Gastrocnemius medialis (tissue), 4 donors: ENCODE results near the gene PTPRE. TPM values are rescaled to one million over a fixed set of nuclear protein-coding genes. Genes with fewer than 3 reads are reported as not detected.
A peak's percentile ranks its signal among the peaks of the same experiment; 100 is the strongest.

Source experiments
- ATAC-seq, 2 donors: fragments of 150-250 bp; one replicate each; pipeline ENCODE4 v1.9.1; 2016
- DNase-seq, 2 donors: peaks; one replicate each; pipeline ENCODE4 v3.0.0-alpha.2; 2019
- H3K27ac ChIP-seq, 4 donors: fragments of 200-600 bp; sonication (generic); 1 replicate in 1 of 4; 2 replicates in 3 of 4; pipeline ENCODE4 v1.5.1; 2016 to 2018; ENCODE audit warnings: mild to moderate bottlenecking in 2 of 4, moderate library complexity in 1 of 4
- H3K27me3 ChIP-seq, 3 donors: fragments of 200-600 bp; sonication (generic) in 2 of 3; 1 replicate in 1 of 3; 2 replicates in 2 of 3; pipeline versions ENCODE4 v1.5.1 to v1.6.0; 2016 to 2019; ENCODE audit warnings: mild to moderate bottlenecking in 1 of 3, moderate library complexity in 1 of 3
- H3K36me3 ChIP-seq, 2 donors: fragments of 200-600 bp; sonication (generic) in 1 of 2; one replicate each; pipeline ENCODE4 v1.5.1; 2017 to 2018
- H3K4me1 ChIP-seq, 2 donors: fragments of 200-600 bp; sonication (generic) in 1 of 2; one replicate each; pipeline ENCODE4 v1.5.1; 2016 to 2017; ENCODE audit warnings: mild to moderate bottlenecking in 2 of 2
- H3K4me3 ChIP-seq, 4 donors: fragments of 200-600 bp; sonication (generic) in 3 of 4; 1 replicate in 1 of 4; 2 replicates in 3 of 4; pipeline ENCODE4 v1.5.1; 2016 to 2019; ENCODE audit warnings: mild to moderate bottlenecking in 2 of 4
- H3K9me3 ChIP-seq, 3 donors: fragments of 200-600 bp; sonication (generic) in 2 of 3; 1 replicate in 1 of 3; 2 replicates in 2 of 3; pipeline ENCODE4 v1.5.1; 2016 to 2019
- POLR2A ChIP-seq, 2 donors: fragments of 450-650 bp; IDR thresholded peaks; one replicate each; pipeline ENCODE4 v1.6.1; 2017; ENCODE audit warnings: antibody characterized with exemption in 2 of 2, mild to moderate bottlenecking in 2 of 2, moderate library complexity in 2 of 2
- in situ Hi-C, 4 donors: fragments of 200-750 bp; cut with MboI; loops; one replicate each; pipeline versions ENCODE4 v1.15.0 to v1.8.0; 2017; ENCODE audit warnings: low sequenced_read_pairs in 4 of 4
- intact Hi-C: fragments of 100-400 bp; cut with DNase I; formaldehyde crosslinking; loops from one replicate; pipeline ENCODE4 v1.15.1; 2023; ENCODE audit warnings: low total_unique reads
- total RNA-seq, 4 donors: library from RNA; depleted of rRNA; stranded (reverse); fragments of >200 nt; gene quantifications; one replicate each; pipeline versions ENCODE4 v1.1.0 to v1.2.3, GENCODE V29; 2016
- TF ChIP-seq, protein P1 (sequence below), 5 experiments: fragments of 450-650 bp in 3 of 5; fragments of 200-600 bp in 2 of 5; sonication (generic) in 2 of 5; IDR thresholded peaks in 4 of 5; conservative IDR thresholded peaks in 1 of 5; 1 replicate in 4 of 5; 2 replicates in 1 of 5; pipeline ENCODE4 v1.5.1; 2016 to 2019; ENCODE audit warnings: antibody characterized with exemption in 5 of 5, mild to moderate bottlenecking in 3 of 5, moderate library complexity in 3 of 5

Gene PTPRE
- total RNA-seq, 4 donors from 2014 or later = 0.97 to 2.2 (median 1.6) TPM

DNA sequence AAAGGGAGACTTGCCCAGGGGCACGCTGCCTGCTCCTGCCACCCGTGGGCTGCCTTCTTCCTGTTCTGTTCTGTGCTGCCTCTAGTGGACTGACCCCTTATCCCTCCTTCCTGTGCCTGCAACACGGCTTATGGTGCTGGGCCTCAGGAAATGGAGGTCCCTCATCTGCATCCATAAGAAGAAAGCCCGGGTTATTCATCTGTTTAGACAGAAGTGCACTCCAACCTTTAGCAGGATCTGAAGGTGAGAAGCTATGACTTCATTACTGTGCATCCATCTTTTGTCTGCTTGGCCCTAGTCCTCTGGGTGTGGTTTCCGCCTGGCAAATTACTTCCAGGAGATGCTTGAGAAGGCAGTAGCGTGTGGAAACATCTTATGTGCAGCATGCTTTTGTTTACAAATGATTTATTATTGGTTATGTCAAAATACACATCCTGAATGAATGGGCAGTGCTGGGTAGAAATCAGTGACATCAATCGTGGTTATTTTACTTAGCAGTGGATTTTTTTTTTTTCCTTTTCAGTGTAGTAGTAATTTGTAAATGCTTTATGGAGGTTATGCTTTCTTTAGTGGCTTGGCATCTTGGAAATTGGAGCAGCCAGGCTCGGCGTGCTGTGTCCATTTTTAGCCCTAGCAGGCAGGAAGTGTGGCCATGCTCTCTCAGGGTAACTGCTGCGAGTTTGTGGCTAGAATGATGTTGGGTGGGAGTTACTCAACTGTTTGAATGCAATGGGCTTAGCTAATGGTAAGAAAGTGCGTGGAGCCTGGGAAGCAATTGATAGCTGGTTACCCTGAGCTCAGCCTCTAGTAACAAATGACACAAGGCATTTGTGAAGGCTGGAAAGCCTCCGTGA is 12.7 kb downstream of the PTPRE start:
- peak; percentile 31 to 40 for ATAC-seq
- in situ Hi-C loops = no loop called here
- Histone ChIP-seq H3K9me3 (no peaks in the 10 kb centered on the region), H3K27ac (peak overlapping the region; percentile 53 to 65 (median 57)), H3K36me3 (no peaks in the 10 kb centered on the region), H3K4me1 (peaks cover 40 to 46% of the 10 kb centered on the region in 2 donors), H3K27me3 (no peaks in the 10 kb centered on the region), H3K4me3 (no peak overlapping the region)
- TF ChIP-seq POLR2A (IDR thresholded peaks at IDR 0.05) = no peak
- TF ChIP-seq, protein P1, sequence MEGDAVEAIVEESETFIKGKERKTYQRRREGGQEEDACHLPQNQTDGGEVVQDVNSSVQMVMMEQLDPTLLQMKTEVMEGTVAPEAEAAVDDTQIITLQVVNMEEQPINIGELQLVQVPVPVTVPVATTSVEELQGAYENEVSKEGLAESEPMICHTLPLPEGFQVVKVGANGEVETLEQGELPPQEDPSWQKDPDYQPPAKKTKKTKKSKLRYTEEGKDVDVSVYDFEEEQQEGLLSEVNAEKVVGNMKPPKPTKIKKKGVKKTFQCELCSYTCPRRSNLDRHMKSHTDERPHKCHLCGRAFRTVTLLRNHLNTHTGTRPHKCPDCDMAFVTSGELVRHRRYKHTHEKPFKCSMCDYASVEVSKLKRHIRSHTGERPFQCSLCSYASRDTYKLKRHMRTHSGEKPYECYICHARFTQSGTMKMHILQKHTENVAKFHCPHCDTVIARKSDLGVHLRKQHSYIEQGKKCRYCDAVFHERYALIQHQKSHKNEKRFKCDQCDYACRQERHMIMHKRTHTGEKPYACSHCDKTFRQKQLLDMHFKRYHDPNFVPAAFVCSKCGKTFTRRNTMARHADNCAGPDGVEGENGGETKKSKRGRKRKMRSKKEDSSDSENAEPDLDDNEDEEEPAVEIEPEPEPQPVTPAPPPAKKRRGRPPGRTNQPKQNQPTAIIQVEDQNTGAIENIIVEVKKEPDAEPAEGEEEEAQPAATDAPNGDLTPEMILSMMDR (IDR thresholded peaks at IDR 0.05 in 4 of 5, conservative IDR thresholded peaks at IDR 0.05 in 1 of 5) = peak in 1 of 5 experiments; percentile 11
- no peak for DNase-seq
- intact Hi-C loops = no loop called here

DNA sequence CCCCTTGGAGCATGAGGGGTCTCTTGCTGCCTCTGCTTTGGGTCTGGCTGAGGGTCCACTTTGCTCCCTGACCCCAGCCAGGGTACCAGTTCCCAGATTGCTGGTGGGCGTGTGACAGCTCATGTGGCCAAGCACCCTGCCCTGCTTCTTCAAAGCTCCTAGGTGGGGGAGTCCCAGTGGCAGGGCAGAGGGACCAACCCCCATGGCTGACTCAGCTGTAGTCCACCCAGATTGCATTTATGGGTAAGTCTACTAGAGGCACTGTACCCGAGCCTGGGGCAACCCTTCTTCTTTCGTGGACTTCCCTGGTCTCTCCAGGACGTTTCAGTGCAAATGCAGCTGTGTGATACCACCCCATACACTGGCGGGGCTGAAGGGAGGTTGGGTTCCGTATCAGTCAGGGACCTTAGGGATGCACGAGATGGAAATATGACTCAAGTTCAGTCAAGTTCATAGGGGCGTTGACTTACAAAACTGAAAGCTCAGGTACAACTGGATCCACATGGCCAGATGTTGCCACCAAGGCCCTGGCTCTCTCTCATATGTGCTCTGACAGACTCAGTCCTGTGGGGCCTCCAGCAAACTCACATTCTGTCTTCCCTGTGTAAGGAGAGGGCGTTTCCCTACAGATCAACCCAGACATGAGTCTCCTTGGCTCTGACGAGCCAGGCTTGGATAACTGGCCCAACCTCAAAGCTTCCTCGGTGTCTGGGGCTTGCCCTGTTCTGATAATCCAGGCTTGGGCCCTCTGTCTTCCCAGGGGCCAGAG is 13.6 kb downstream of the PTPRE start:
- H3K27ac ChIP-seq = peak overlapping the region; percentile 53 to 59 (median 54)
- intact Hi-C loops (no loop called here), in situ Hi-C loops (no loop called here)
- no peak for DNase-seq
- no peak for TF ChIP-seq POLR2A (IDR thresholded peaks at IDR 0.05)
- TF ChIP-seq, protein P1 (IDR thresholded peaks at IDR 0.05 in 4 of 5, conservative IDR thresholded peaks at IDR 0.05 in 1 of 5) = no peak
- H3K36me3 ChIP-seq = no peaks in the 10 kb centered on the region
- H3K4me1 ChIP-seq = peaks cover 40 to 46% of the 10 kb centered on the region in 2 donors
- ATAC-seq = no peak
- H3K4me3 ChIP-seq = no peak overlapping the region
- no peaks in the 10 kb centered on the region for H3K27me3 ChIP-seq
- no peaks in the 10 kb centered on the region for H3K9me3 ChIP-seq

DNA sequence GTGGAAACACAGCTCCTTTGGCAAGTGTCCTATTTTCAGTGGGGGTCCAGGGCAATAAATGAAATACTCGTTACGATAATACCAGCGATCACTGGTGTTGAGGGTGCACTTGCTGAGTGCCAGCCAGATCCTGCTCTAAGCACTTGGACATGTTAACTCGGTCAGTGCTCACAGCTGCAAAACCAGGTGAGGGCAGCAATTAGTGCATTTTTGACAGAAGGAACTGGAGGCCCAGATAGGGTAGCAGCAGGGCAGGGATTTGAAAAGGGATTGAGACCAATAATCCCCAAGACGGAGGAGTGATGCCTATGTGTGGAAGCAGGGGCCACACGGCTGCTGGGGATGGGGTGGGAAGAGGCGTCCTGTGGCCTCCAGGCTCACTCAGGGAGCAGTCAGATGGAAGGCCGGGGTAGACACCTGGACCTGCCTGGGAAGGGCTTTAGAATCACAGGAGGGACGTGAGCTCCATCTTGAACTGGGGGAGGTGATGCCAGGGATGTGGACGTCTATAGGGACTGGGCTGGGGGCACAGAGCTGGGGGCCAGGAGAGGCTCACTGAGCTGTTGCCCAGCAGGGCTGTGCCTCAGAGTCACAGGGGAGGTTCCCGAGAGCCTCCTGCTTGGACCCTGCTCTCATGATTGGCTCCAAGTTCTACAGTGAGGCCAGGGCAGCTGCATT is 14.3 kb downstream of the PTPRE start:
- in situ Hi-C loops (no loop called here), intact Hi-C loops (no loop called here)
- H3K36me3 ChIP-seq = no peaks in the 10 kb centered on the region
- no peak overlapping the region for H3K27ac ChIP-seq
- peaks cover 40 to 48% of the 10 kb centered on the region in 2 donors for H3K4me1 ChIP-seq
- H3K9me3 ChIP-seq = no peaks in the 10 kb centered on the region
- no peak overlapping the region for H3K4me3 ChIP-seq
- TF ChIP-seq, protein P1 (IDR thresholded peaks at IDR 0.05 in 4 of 5, conservative IDR thresholded peaks at IDR 0.05 in 1 of 5) = no peak
- TF ChIP-seq POLR2A (IDR thresholded peaks at IDR 0.05) = no peak
- ATAC-seq (no peak), DNase-seq (no peak)
- no peaks in the 10 kb centered on the region for H3K27me3 ChIP-seq

DNA sequence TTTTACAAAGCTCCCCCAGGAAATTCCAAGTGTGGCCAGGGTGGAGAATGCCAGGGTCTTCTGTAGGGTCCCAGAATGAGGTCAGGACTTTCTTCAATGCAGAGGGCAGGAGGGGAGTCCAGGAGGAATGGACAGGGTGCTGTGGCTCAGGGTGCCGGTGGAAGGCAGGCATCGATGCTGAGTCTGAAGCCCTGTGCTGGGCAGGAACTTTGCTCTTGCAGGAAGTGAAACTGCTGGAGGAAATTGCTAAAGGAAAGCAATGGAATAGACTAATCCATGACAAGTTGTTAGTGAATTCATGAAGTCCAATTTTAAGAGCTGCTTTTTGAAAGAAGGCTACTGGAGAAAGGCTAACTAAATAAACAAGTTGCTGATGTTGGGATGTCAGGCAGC is 14.8 kb downstream of the PTPRE start:
- DNase-seq (no peak), ATAC-seq (no peak)
- no peaks in the 10 kb centered on the region for H3K27me3 ChIP-seq
- in situ Hi-C loops = no loop called here
- H3K4me3 ChIP-seq = no peak overlapping the region
- intact Hi-C loops = no loop called here
- H3K27ac ChIP-seq = peak overlapping the region in 2 of 4 donors; percentile 58 to 66
- peaks cover 40 to 48% of the 10 kb centered on the region in 2 donors for H3K4me1 ChIP-seq
- H3K36me3 ChIP-seq = no peaks in the 10 kb centered on the region
- no peaks in the 10 kb centered on the region for H3K9me3 ChIP-seq
- TF ChIP-seq, protein P1 (IDR thresholded peaks at IDR 0.05 in 4 of 5, conservative IDR thresholded peaks at IDR 0.05 in 1 of 5) = no peak
- no peak for TF ChIP-seq POLR2A (IDR thresholded peaks at IDR 0.05)
